Adrenal gland (tissue), 12 donors: ENCODE results near the gene MMEL1. TPM values are rescaled to one million over a fixed set of nuclear protein-coding genes. Genes with fewer than 3 reads are reported as not detected.

Experiments used
- DNase-seq, 7 donors: peaks; one replicate each; pipeline ENCODE4 v3.0.0-alpha.2; 2019 to 2020
- H3K27ac ChIP-seq, 5 donors: fragments of 200-600 bp; sonication (generic) in 4 of 5; 1 replicate in 3 of 5; 2 replicates in 2 of 5; pipeline versions ENCODE4 v1.5.1 to v1.8.0; 2016 to 2020; ENCODE audit warnings: mild to moderate bottlenecking in 1 of 5
- H3K27me3 ChIP-seq: fragments of 200-600 bp; 2 replicates; pipeline ENCODE4 v1.8.0; 2021
- H3K36me3 ChIP-seq, 2 donors: fragments of 200-600 bp; replicated peaks in 1 of 2; 1 replicate in 1 of 2; 2 replicates in 1 of 2; pipeline versions ENCODE4 v1.5.1 to v1.8.0; 2018 to 2022
- H3K4me1 ChIP-seq, 2 donors: fragments of 200-600 bp; replicated peaks in 1 of 2; 1 replicate in 1 of 2; 2 replicates in 1 of 2; pipeline versions ENCODE4 v1.5.1 to v1.8.0; 2018 to 2021
- H3K4me3 ChIP-seq, 4 donors: fragments of 200-600 bp; sonication (generic) in 3 of 4; one replicate each; pipeline ENCODE4 v1.5.1; 2016 to 2018
- H3K9me3 ChIP-seq, 3 donors: fragments of 200-600 bp; sonication (generic) in 1 of 3; replicated peaks in 1 of 3; 1 replicate in 2 of 3; 2 replicates in 1 of 3; pipeline versions ENCODE4 v1.5.1 to v1.8.0; 2016 to 2021
- POLR2A ChIP-seq, 2 donors: fragments of 450-650 bp; IDR thresholded peaks; one replicate each; pipeline ENCODE4 v1.6.1; 2017; ENCODE audit warnings: antibody characterized with exemption in 2 of 2, mild to moderate bottlenecking in 2 of 2, moderate library complexity in 1 of 2
- WGBS, 4 donors: extraction: QIAGEN DNeasy Blood & Tissue Kit in 2 of 4; methylation state at CpG; one replicate each; pipeline versions ENCODE4 v1.1.5 to v1.1.7; 2013 to 2017; 5-methylcytosine and 5-hydroxymethylcytosine counted together
- intact Hi-C, 2 donors: fragments of 100-400 bp; cut with DNase I; formaldehyde crosslinking; loops; one replicate each; pipeline versions ENCODE4 v1.14.1 to v1.15.0; 2022 to 2023
- polyA plus RNA-seq, 3 donors: library from polyadenylated mRNA; stranded (reverse); fragments of 200-250 nt in 2 of 3; fragments of 350-450 nt in 1 of 3; fragmentation: Illumina TruSeq in 1 of 3; extraction: RNeasy Lipid Tissue Mini Kit (QIAGEN cat#74804) in 1 of 3; gene quantifications; one replicate each; pipeline ENCODE4 v1.2.3, GENCODE V29; 2013 to 2014
- total RNA-seq, 9 donors: library from RNA; depleted of rRNA in 4 of 9; stranded (reverse); fragments of >200 nt in 4 of 9; fragments of 120-200 nt in 1 of 9; fragmentation: NEBNext Ultra II Directional in 1 of 9; extraction: Animal tissue kit (Norgen Biotek cat#: 25700) in 1 of 9; gene quantifications; one replicate each; pipeline versions ENCODE4 v1.1.0 to v1.2.4, GENCODE V29; 2013 to 2023
- TF ChIP-seq, protein P1 (sequence below), 6 experiments: fragments of 450-650 bp in 4 of 6; fragments of 200-600 bp in 2 of 6; sonication (generic) in 1 of 6; IDR thresholded peaks; 1 replicate in 5 of 6; 2 replicates in 1 of 6; pipeline versions ENCODE4 v1.5.1 to v1.8.0; 2016 to 2021; ENCODE audit warnings: antibody characterized with exemption in 6 of 6, mild to moderate bottlenecking in 2 of 6, moderate library complexity in 1 of 6
- donor health status: healthy with polysubstance abuse.
- donor health status: Bipolar disorder and iron deficiency.
- donor health status: DM: yes; HTN: yes; CAD: no.
- donor health status: DM: no; HTN: no; CAD: no.
- donor health status: DM: no; HTN: no; CAD: no.
- donor health status: DM: yes; HTN: yes; CAD: no.

MMEL1 gene
- total and polyA plus RNA-seq, 12 donors = 0.30 to 8.2 (median 2.6) TPM

DNA sequence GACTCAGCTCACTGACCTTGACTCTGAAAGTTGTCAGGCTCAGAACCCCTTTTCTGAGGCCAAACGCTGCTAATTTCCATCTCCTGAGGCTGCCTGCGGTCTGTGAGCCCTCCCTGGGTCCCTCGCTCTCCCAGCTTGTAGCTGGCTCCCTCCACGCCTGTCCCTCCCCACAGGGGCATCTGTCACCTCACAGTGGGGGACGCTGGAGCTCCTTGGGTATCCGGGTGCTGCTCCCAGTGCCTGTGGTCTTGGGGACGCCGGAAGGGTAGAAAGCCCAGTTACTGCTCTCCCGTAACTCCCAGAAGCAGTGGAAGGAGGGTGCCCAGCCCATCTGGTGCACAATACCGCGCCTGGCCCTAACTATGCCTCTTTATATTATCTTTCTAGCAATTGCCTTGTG, 13.0 kb upstream of the MMEL1 start:
- Histone ChIP-seq H3K4me1 (peaks cover 14 to 15% of the 10 kb centered on the region in 2 donors), H3K36me3 (no peaks in the 10 kb centered on the region), H3K4me3 (no peak overlapping the region), H3K9me3 (peaks cover 0 to 18% (median 0%) of the 10 kb centered on the region in 3 donors), H3K27me3 (no peaks in the 10 kb centered on the region), H3K27ac (no peak overlapping the region)
- WGBS, 4 donors = 82 to 89% (median 85%) methylated on average over 9 to 11 of the region's 11 CpGs
- no peak for TF ChIP-seq POLR2A (IDR thresholded peaks at IDR 0.05)
- TF ChIP-seq, protein P1, sequence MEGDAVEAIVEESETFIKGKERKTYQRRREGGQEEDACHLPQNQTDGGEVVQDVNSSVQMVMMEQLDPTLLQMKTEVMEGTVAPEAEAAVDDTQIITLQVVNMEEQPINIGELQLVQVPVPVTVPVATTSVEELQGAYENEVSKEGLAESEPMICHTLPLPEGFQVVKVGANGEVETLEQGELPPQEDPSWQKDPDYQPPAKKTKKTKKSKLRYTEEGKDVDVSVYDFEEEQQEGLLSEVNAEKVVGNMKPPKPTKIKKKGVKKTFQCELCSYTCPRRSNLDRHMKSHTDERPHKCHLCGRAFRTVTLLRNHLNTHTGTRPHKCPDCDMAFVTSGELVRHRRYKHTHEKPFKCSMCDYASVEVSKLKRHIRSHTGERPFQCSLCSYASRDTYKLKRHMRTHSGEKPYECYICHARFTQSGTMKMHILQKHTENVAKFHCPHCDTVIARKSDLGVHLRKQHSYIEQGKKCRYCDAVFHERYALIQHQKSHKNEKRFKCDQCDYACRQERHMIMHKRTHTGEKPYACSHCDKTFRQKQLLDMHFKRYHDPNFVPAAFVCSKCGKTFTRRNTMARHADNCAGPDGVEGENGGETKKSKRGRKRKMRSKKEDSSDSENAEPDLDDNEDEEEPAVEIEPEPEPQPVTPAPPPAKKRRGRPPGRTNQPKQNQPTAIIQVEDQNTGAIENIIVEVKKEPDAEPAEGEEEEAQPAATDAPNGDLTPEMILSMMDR (IDR thresholded peaks at IDR 0.05) = no peak
- intact Hi-C loops = loop anchor here in 1 of 2 donors (10.0 kb wide), 1 partner anchor 231 kb away; the partner anchor contains the start of gene PEX10
- DNase-seq = peak in 1 of 7 donors; percentile 12

DNA sequence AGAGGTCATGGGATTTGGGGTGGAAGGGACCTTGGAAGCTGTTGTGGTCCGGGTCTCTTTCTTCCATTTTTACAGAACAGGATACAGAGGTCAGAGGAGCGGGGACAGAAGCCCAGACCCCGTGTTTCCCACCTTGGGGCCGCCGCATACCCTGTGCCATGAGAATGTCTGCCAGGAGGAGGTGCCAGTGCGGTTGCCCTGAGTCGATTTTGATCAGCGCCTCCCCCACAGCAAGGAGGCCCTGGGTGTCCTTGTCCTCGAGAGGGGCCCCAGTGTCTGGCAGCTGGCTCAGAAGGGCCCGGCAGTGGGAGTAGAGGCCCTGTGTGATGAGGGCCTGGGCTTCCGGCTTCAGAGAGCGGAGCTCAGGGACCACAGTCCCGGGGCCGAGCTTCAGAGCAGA, 12.3 kb upstream of the MMEL1 start:
- peaks cover 14 to 15% of the 10 kb centered on the region in 2 donors for H3K4me1 ChIP-seq
- H3K9me3 ChIP-seq = peaks cover 0 to 18% (median 0%) of the 10 kb centered on the region in 3 donors
- no peak overlapping the region for H3K4me3 ChIP-seq
- no peak overlapping the region for H3K27ac ChIP-seq
- H3K36me3 ChIP-seq = no peaks in the 10 kb centered on the region
- TF ChIP-seq POLR2A (IDR thresholded peaks at IDR 0.05) = no peak
- TF ChIP-seq, protein P1 (IDR thresholded peaks at IDR 0.05) = no peak
- no peaks in the 10 kb centered on the region for H3K27me3 ChIP-seq
- 56 to 74% (median 68%) methylated on average over 9 to 14 of the region's 14 CpGs for WGBS, 4 donors
- intact Hi-C loops = loop anchor here in 1 of 2 donors (10.0 kb wide), 1 partner anchor 230 kb away; the partner anchor contains the start of gene PEX10
- DNase-seq = peak in 2 of 7 donors; percentile 6 to 15

DNA sequence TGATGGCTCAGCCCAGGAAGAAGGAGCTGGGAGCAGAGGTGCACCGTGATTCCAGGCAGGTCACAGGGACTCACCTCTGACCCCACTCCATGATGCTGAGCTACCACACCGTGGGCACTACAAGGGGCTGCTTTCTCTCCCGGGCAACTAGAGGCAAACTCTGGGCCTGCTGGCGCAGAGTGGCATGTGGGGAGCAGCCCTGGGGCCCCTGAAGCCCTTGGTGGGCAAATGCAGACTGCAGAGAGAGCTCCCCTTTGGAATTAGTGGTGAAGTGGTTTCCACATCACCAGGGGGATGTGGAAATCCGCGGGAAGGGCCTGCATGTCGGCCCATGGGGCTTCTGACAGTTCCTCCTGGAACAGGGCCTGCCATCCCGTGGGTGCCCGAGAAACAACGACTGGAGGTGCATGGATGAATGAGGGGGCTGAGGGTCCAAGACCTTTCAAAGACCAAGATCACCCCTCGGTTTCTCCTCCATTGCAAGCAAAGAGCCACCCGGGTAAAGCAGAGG, 11.8 kb upstream of the MMEL1 start:
- Histone ChIP-seq H3K27ac (no peak overlapping the region), H3K9me3 (peaks cover 0 to 18% (median 0%) of the 10 kb centered on the region in 3 donors), H3K4me3 (no peak overlapping the region), H3K4me1 (peaks cover 14 to 15% of the 10 kb centered on the region in 2 donors), H3K27me3 (no peaks in the 10 kb centered on the region), H3K36me3 (no peaks in the 10 kb centered on the region)
- DNase-seq = peak in 1 of 7 donors; percentile 16
- TF ChIP-seq, protein P1 (IDR thresholded peaks at IDR 0.05) = no peak
- TF ChIP-seq POLR2A (IDR thresholded peaks at IDR 0.05) = no peak
- WGBS, 4 donors = 52 to 90% (median 86%) methylated on average over 2 to 12 of the region's 12 CpGs
- intact Hi-C loops = loop anchor here in 1 of 2 donors (5.0 to 10.0 kb wide), 2 partner anchors 62 to 230 kb away; partner anchors contain the start of gene PEX10

DNA sequence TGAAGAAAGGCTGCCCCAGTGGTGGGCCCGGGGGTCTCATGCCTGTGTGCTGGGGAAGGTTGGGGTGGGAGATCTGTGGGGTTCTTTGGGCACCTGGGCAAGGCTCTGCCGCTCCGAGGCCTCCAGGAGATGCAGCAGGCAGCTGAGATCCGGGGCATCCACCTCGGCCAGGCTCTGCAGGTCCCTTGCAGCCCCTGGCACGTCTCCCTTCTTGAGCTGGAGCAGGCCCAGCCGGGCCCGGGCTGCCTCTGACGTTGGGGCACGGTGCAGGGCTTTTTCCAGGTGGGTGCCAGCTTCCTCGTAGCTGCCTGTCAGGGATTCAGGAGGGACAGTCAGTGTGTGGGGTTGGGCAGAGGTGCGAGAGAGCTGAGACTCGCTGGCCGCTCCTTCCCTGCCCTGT, 11.4 kb upstream of the MMEL1 start:
- intact Hi-C loops = loop anchor here in 1 of 2 donors (5.0 to 10.0 kb wide), 2 partner anchors 62 to 229 kb away; partner anchors contain the start of gene PEX10
- 90 to 98% (median 91%) methylated on average over 8 to 14 of the region's 14 CpGs; no CpG with 5 or more reads in 1 of the 4 donors for WGBS, 4 donors
- Histone ChIP-seq H3K9me3 (peaks cover 0 to 18% (median 0%) of the 10 kb centered on the region in 3 donors), H3K4me1 (peaks cover 14 to 15% of the 10 kb centered on the region in 2 donors), H3K27me3 (no peaks in the 10 kb centered on the region), H3K27ac (no peak overlapping the region), H3K4me3 (no peak overlapping the region), H3K36me3 (no peaks in the 10 kb centered on the region)
- TF ChIP-seq POLR2A (IDR thresholded peaks at IDR 0.05) = no peak
- TF ChIP-seq, protein P1 (IDR thresholded peaks at IDR 0.05) = no peak
- peak in 2 of 7 donors; percentile 7 to 20 for DNase-seq
